HL-60/S4 (cell line): ENCODE results near the gene GDPD5.

Source experiments
- in situ Hi-C: fragments of 300-500 bp; cut with MboI; formaldehyde crosslinking; loops from 2 replicates; pipeline ENCODE4 v1.14.3; 2022; ENCODE audit warnings: low sequenced_read_pairs

GDPD5 gene

GRCh38 chr11:75475767-75476650 is 49.7 kb downstream of the GDPD5 start:
- in situ Hi-C loops = no loop called here

DNA sequence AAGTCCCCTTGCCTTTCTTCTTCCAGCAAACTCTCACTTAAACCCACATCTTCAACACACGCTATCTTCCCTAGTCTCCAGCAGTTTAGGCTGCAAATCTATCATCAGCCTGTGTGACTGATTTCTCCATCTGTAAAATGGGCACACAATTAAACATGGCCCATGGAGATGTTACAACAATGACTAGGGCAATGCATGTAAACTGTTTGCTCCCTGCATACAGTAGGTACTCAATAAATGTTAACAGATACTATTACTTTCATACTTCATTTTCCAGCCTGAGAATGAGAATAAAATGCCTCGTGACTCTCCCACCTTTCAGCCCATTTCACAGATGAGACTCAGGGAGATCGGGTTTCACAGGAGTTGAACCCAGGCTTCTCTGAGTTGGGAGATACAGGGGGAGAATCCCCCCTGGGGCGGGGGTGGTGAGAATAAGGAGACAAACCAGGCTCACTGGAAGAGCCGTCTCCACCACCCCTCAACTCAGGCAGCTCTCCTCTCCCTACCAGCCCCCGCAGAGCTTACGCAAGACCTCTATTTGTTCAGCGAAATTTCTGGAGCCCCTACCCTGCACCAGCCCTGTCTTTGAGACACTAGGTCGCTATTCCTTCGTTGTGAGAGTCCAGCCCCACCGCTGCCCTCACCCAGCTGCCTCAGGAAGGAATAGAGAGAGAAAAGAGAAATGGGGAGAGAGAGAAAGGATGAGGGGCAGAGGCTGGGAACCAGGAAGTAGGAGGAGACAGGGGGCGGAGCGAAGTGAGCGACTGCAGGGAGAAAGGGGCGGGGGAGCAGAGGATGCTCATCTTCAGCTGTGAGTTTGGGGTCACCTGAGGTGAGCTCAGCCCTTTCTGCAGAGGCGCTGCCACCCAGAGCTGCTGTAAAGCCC is 50.6 kb downstream of the GDPD5 start:
- in situ Hi-C loops = no loop called here

GRCh38 chr11:75474240-75474639 is 51.5 kb downstream of the GDPD5 start:
- in situ Hi-C loops = no loop called here

DNA sequence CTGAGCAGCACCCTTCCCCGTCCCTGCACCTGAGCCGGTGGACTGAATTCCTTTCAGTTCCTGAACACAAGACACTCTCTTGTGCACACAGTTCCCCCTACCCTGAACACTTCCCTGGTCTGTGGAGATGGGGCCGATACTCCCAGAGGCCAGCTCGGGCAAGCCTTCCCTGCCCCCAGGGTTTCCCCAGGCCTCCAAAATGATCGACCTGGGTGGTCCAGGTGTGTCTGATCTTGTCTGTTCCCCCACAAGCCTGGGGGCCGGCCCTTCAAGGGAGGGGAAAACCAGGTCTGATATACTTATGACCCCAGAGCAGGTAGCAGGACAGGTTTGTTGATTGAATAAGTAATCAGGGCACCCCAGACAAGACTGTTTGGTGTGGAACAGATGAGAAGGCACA is 52.1 kb downstream of the GDPD5 start:
- in situ Hi-C loops = no loop called here

GRCh38 chr11:75472081-75472732 is 53.5 kb downstream of the GDPD5 start:
- in situ Hi-C loops = no loop called here

- in situ Hi-C loops = no loop called here
Measured at GRCh38 chr11:75471176-75471973, 54.4 kb downstream of the GDPD5 start.

DNA sequence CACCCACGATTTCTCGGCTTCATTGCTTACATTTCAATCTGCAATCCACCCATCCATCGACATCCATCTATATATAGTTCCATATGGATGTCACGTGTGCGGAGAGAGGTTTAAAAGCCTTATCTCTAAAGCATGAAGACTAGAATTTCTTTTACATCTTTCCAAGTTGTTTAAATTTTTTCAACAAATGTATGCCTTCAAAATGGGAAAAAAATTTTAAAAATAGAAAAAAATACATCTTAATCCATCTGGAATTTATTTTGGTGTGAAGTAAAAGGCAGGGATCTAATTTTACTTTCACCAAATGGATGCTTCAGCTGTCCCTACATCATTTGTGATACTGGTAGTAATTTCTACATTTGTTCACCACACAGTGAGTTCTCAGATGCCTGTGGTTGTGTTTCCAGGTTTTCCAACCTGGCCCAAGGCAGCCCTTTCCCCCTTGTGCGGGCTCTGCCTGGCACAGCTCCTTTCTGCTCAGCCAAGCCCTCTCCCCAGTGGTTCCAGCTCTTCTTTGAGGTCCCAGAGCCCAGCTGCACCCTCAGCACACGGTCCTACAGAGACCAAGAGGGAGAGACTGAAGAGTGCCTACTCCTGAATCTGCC is 55.2 kb downstream of the GDPD5 start:
- in situ Hi-C loops = no loop called here

DNA sequence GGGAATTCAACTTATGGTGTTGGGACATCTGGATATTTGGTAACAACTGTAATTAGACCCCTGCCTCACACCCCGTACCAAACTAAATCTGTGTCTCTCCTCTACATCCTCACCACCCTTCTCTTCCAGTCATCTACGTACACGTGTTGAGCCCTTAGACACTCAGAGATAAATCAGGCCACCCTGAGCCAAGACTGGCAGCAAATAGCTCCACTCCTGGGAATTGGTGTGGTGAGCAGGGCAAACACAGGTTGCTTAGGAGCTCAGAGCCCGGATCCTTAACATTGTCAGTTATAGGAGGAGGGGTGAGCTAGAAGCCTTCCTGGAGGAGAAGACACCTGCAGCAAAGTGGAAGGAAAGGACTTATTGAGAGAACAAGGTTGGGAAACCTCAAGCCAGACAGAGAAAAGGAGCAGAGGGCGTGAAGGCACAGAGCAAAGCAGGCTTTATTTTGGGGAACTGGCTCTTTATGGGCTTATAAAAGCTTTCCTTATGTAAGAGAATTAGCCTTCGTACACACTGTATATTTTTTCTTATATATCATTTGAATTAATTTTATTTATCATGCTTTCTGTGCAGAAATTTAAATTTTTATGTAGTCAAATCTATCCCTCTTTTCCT is 55.8 kb downstream of the GDPD5 start:
- in situ Hi-C loops = no loop called here

DNA sequence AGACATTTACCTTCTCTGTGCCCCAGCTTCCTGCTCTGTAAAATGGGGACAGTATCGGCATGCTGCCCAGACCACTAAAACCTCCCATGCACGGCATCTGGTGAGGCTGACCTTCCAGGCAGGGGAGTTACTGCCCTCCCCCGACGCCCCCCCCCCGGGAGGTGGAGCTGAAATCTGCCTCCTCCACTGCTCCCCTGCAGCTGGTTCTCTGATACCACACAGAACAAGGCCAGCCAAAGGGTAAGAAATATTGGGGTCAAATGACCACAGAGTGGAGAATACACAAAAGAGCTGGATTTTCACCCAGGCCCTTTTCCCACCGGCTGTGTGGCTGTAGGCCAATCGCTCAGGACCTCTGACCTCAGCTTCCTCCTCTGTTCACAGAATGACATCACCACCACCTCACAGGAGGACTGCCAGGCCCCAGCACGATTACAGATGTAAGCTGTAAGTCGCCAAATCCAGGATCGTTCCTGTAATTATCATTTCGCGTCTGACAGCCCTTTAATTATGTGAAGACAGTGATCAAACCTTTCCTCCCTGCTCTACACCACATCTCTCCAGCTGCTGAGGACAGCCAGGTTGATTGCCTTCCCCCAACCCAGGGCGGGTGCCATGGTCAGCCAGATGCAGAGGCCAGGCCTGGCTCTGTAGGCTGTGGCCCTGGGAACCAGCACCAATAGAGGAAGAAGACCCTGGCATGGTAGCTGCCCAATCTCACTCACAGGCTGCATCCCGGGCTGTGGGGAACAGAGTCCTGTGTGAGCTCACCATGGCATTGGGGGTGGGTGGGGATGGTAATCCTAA is 57.0 kb downstream of the GDPD5 start:
- in situ Hi-C loops = no loop called here

GRCh38 chr11:75467881-75468280 is 57.9 kb downstream of the GDPD5 start:
- in situ Hi-C loops = no loop called here

DNA sequence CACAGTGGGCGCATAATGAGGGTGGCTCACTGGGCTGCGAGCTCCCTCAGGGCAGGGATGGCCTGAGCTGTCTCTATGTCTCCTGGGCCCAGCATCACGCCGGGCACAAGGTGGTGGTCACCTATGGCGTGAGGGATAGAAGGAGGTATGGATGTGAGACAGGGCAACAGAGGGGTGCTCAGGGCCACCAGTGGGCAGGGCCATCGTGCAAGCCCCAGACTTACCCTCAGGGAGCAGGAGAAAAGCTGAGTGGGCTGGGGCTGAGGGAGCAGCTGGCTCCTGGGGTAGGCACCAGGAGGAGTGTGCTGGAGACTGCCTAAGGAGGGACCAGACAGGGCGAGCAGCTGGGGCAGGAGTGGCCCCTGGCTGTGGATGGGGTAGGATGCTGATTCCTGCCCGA is 58.4 kb downstream of the GDPD5 start:
- in situ Hi-C loops = no loop called here

DNA sequence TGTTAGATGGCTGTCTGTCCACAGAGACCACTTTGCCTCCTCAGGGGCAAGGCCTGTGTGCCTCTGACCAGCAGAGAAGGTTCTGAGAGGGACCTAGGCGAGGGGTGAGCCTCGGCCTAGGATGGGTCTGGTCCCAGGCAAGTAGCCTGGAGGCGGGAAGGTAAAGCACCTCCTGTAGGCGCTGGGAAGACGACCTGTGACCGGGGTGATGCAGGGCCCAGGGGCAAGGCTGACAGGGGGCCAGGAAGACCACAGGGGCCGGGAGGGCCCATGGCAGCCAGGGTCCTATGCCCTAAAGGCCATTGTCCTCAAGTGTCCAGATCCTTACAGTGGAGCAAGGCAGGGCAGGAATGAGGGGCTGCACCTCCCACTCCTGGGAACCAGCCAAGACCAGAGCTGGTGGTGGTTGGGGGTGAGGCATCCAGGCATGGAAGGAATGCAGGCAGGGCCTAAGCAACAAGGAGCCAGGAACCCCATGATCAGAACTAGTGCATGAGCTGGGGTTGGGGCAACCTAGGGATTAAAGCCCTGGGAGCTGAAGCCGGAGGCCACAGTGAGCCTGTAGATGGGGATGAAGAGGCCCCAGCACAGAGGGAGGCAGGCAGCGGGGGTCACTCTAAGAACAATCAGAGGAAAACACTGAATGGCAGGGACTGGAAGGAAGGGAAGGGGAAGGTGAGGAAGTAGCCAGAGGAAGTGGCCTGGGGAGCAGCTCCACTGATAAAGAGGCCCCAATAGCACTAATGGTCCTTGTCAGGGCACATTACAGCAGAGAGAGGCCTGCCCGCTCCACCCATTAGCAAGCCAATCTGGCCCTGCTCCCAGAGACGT is 59.8 kb downstream of the GDPD5 start:
- in situ Hi-C loops = no loop called here

- in situ Hi-C loops = no loop called here
Measured at GRCh38 chr11:75463106-75463774, 62.5 kb downstream of the GDPD5 start.

DNA sequence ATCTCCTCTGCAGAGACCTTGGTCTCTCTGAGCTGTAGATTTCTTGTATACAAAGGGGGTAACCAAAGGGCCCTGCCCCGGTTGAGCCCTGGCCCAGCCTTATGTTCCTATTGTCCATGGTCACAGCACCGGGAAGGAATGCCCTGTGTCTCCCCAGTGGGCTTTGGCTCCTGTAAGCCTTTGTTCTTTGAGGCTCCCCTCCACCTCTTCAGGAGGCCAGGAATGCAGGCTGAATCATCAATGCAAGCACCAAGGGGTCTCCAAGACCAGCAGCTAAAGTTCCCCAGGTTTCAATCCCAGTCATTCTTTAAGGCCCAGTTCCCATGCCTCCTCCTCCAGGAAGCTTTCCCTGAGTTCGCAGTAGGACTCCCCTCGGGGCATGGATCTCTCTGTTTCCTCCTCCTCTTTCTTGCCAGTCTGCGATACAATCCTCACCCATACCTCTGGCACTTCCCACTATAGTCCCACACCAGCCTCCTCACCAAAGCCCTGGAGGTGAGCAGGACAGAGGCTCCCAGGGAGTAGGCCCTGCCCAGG is 63.6 kb downstream of the GDPD5 start:
- in situ Hi-C loops = no loop called here

- in situ Hi-C loops = no loop called here
Measured at GRCh38 chr11:75461151-75461550, 64.6 kb downstream of the GDPD5 start.

DNA sequence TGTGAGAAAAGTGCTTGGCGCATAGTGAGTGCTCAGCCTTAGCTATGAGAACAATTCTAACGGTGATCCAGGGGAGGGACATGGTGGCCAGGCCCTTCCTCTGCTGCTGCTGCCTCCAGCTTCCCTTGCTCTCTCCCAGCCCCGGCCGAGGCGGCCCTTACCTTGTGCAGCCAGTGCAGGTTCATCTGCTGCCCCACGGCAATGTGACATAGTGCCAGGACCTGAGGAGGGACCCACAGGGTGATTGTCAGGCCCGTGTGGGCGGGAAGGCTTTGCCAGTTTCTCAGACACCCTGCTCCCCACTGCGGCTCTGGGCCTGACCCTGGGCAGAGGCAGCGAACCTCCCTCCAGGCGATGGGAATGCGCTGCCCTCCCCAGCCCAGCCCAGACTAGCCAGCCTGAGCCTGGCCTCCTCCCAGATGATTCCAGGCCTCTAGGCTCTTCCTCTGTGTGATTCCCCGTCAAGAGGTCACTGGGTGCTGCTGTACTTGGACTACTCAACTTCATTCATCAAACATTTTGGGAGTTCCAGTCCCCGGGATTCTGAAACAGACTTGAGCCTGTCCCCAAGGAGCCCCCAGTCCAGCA is 69.1 kb downstream of the GDPD5 start:
- in situ Hi-C loops = no loop called here

DNA sequence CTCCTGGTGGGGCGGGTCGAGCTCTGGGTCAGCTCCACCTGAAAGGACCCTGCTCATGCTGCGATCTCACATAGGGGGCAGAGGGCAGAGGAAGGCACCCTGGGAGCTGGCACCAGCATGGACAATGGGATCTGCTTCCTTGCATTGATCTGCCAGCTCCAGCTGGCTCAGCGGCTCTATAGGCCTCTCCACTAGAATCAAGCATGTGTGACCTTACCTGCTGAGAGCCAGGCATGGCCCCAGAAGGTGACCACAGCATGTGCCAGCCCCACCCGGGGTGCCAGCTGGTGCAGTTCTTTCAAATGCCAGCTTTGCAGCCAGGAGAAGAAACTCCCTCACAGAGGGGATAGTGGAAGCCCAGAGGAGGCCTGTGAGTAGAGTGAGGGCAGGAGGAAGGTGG is 70.8 kb downstream of the GDPD5 start:
- in situ Hi-C loops = no loop called here
